ENCODE data around the gene PRRG3.

Gene PRRG3

GRCh38 chrX:151710457-151710856 lies 15.2 kb downstream of the PRRG3 start:
- peaks cover 7% of the 10 kb centered on the region for H3K27me3 Mint-ChIP-seq (ENCODE audit: low read depth, poor library complexity)
- H3K4me1 Mint-ChIP-seq, result peaks cover 11% of the 10 kb centered on the region
- no peak for TF ChIP-seq CTCF (IDR thresholded peaks at IDR 0.05)
- no peak overlapping the region for H3K27ac Mint-ChIP-seq
- H3K4me3 Mint-ChIP-seq, result no peak overlapping the region
- DNase-seq, result no peak
- peaks cover 15% of the 10 kb centered on the region for H3K9me3 Mint-ChIP-seq
- H3K36me3 Mint-ChIP-seq (ENCODE audit: low read depth), result no peaks in the 10 kb centered on the region

GRCh38 chrX:151711154-151711553 lies 15.9 kb downstream of the PRRG3 start:
- Mint-ChIP-seq H3K36me3 (ENCODE audit: low read depth) (no peaks in the 10 kb centered on the region), H3K27ac (no peak overlapping the region), H3K9me3 (peaks cover 14% of the 10 kb centered on the region), H3K4me3 (no peak overlapping the region), H3K27me3 (ENCODE audit: low read depth, poor library complexity) (peaks cover 7% of the 10 kb centered on the region), H3K4me1 (peaks cover 11% of the 10 kb centered on the region)
- no peak for DNase-seq
- no peak for TF ChIP-seq CTCF (IDR thresholded peaks at IDR 0.05)

- Mint-ChIP-seq H3K27me3 (ENCODE audit: low read depth, poor library complexity) (peaks cover 6% of the 10 kb centered on the region), H3K9me3 (peaks cover 18% of the 10 kb centered on the region), H3K4me1 (peaks cover 11% of the 10 kb centered on the region), H3K4me3 (no peak overlapping the region), H3K27ac (no peak overlapping the region), H3K36me3 (ENCODE audit: low read depth) (no peaks in the 10 kb centered on the region)
- no peak for TF ChIP-seq CTCF (IDR thresholded peaks at IDR 0.05)
- no peak for DNase-seq
Measured at GRCh38 chrX:151711787-151712186, 16.5 kb downstream of the PRRG3 start.

GRCh38 chrX:151712253-151712652 lies 17.0 kb downstream of the PRRG3 start:
- Mint-ChIP-seq H3K4me1 (peaks cover 11% of the 10 kb centered on the region), H3K27ac (no peak overlapping the region), H3K27me3 (ENCODE audit: low read depth, poor library complexity) (peaks cover 2% of the 10 kb centered on the region), H3K9me3 (peaks cover 18% of the 10 kb centered on the region), H3K36me3 (ENCODE audit: low read depth) (no peaks in the 10 kb centered on the region), H3K4me3 (no peak overlapping the region)
- no peak for DNase-seq
- no peak for TF ChIP-seq CTCF (IDR thresholded peaks at IDR 0.05)

GRCh38 chrX:151713849-151714248 lies 18.6 kb downstream of the PRRG3 start:
- H3K9me3 Mint-ChIP-seq, result peaks cover 26% of the 10 kb centered on the region
- peak; percentile 48 for DNase-seq

More at GRCh38 chrX:151713849-151714248, 18.6 kb downstream of the PRRG3 start:
- peaks cover 8% of the 10 kb centered on the region for H3K27me3 Mint-ChIP-seq (ENCODE audit: low read depth, poor library complexity)
- TF ChIP-seq CTCF (IDR thresholded peaks at IDR 0.05), result peak; percentile 29
- no peak overlapping the region for H3K27ac Mint-ChIP-seq
- H3K4me3 Mint-ChIP-seq, result no peak overlapping the region
- H3K4me1 Mint-ChIP-seq, result peaks cover 11% of the 10 kb centered on the region
- no peaks in the 10 kb centered on the region for H3K36me3 Mint-ChIP-seq (ENCODE audit: low read depth)

Measured in nephron progenitor cell (in vitro differentiated cells).